ENCODE data around the gene BMPER.

Gene BMPER

GRCh38 chr7:33979807-33980355, 74.5 kb downstream of the BMPER start:
- H3K36me3 ChIP-seq = no peaks in the 10 kb centered on the region
- H3K27ac ChIP-seq = no peak overlapping the region
- no peaks in the 10 kb centered on the region for H3K27me3 ChIP-seq
- H3K4me1 ChIP-seq = no peaks in the 10 kb centered on the region
- no peak overlapping the region for H3K4me3 ChIP-seq
- no peak overlapping the region for H3K9ac ChIP-seq
- TF ChIP-seq Cebpa-rat (IDR thresholded peaks at IDR 0.05) = no peak
- no peaks in the 10 kb centered on the region for H4K20me1 ChIP-seq
- H3K9me3 ChIP-seq = no peaks in the 10 kb centered on the region
- no peak overlapping the region for H3K4me2 ChIP-seq

- Histone ChIP-seq H3K9me3 (no peaks in the 10 kb centered on the region), H3K4me3 (no peak overlapping the region), H3K4me2 (no peak overlapping the region), H3K9ac (no peak overlapping the region), H3K27me3 (no peaks in the 10 kb centered on the region), H3K4me1 (no peaks in the 10 kb centered on the region), H3K36me3 (no peaks in the 10 kb centered on the region), H4K20me1 (no peaks in the 10 kb centered on the region), H3K27ac (no peak overlapping the region)
- TF ChIP-seq Cebpa-rat (IDR thresholded peaks at IDR 0.05) = no peak
Measured at GRCh38 chr7:33981226-33981625, 75.9 kb downstream of the BMPER start.

DNA sequence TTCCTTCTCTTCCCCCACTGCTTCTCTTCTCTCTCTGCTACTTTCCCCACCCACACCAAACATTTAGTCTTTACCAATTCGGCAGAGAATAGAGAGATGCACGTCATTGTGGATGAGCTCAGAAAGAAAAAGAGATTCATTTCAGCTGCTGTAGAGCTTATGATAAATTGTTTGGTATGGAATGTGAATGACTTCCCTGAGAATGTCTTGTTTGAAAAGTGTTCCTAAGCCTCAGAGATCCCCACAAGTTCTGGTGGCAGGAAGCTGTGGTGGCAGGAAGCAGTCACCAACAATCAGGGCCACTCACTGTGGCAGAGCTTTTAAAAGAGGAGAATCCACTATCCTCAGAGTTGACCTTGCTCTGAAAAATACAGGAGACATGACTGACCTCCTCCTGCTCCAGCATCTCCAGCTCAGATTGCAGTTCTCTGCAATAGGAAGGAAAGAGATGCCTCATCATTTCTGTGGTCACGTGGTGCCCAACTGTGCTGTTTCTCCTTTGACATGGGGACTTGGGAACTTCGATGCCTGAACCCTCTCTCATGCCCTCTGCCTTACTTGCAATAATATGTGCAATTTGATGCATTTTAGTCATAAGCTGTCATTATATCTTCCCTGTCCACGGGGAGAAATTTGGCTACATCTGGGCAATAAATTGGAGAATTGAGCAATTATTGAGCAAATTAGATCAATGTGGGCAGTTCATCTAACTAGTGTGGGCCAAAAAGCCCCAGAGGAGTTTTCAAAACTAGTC, 76.5 kb downstream of the BMPER start:
- no peaks in the 10 kb centered on the region for H3K4me1 ChIP-seq
- no peak for TF ChIP-seq Cebpa-rat (IDR thresholded peaks at IDR 0.05)

DNA sequence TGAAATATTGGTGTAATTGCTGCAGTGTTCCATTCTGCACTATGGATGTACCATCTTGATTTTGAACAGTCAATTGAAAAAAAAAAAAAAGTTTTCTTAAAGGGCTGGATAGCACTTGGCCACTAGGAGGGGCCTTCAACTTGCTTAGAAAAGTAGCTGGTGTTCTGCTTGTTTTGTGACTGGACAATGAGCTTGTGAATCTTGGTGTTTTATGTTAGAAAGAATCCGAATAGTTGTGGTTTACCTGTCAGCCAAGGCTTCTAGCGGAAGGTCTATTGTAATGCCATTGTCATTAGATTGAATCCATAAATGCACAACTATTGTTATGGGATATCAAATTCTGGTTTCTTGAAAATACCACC, 77.1 kb downstream of the BMPER start:
- no peak for TF ChIP-seq Cebpa-rat (IDR thresholded peaks at IDR 0.05)

More for the DNA sequence above, 76.5 kb downstream of the BMPER start:
- Histone ChIP-seq H3K27me3 (no peaks in the 10 kb centered on the region), H3K9ac (no peak overlapping the region), H3K36me3 (no peaks in the 10 kb centered on the region), H3K9me3 (no peaks in the 10 kb centered on the region), H4K20me1 (no peaks in the 10 kb centered on the region), H3K27ac (no peak overlapping the region), H3K4me3 (no peak overlapping the region), H3K4me2 (no peak overlapping the region)

GRCh38 chr7:33986451-33986850, 81.1 kb downstream of the BMPER start:
- Histone ChIP-seq H3K9me3 (no peaks in the 10 kb centered on the region), H3K27ac (no peak overlapping the region), H3K27me3 (no peaks in the 10 kb centered on the region), H4K20me1 (no peaks in the 10 kb centered on the region), H3K4me3 (no peak overlapping the region), H3K36me3 (no peaks in the 10 kb centered on the region), H3K4me2 (no peak overlapping the region), H3K4me1 (no peaks in the 10 kb centered on the region), H3K9ac (no peak overlapping the region)
- TF ChIP-seq Cebpa-rat (IDR thresholded peaks at IDR 0.05) = no peak

More for the DNA sequence above, 77.1 kb downstream of the BMPER start:
- no peak overlapping the region for H3K4me2 ChIP-seq
- H3K36me3 ChIP-seq = no peaks in the 10 kb centered on the region
- no peaks in the 10 kb centered on the region for H4K20me1 ChIP-seq
- no peaks in the 10 kb centered on the region for H3K9me3 ChIP-seq
- H3K4me3 ChIP-seq = no peak overlapping the region
- H3K27ac ChIP-seq = no peak overlapping the region
- no peaks in the 10 kb centered on the region for H3K4me1 ChIP-seq
- H3K27me3 ChIP-seq = no peaks in the 10 kb centered on the region
- H3K9ac ChIP-seq = no peak overlapping the region

DNA sequence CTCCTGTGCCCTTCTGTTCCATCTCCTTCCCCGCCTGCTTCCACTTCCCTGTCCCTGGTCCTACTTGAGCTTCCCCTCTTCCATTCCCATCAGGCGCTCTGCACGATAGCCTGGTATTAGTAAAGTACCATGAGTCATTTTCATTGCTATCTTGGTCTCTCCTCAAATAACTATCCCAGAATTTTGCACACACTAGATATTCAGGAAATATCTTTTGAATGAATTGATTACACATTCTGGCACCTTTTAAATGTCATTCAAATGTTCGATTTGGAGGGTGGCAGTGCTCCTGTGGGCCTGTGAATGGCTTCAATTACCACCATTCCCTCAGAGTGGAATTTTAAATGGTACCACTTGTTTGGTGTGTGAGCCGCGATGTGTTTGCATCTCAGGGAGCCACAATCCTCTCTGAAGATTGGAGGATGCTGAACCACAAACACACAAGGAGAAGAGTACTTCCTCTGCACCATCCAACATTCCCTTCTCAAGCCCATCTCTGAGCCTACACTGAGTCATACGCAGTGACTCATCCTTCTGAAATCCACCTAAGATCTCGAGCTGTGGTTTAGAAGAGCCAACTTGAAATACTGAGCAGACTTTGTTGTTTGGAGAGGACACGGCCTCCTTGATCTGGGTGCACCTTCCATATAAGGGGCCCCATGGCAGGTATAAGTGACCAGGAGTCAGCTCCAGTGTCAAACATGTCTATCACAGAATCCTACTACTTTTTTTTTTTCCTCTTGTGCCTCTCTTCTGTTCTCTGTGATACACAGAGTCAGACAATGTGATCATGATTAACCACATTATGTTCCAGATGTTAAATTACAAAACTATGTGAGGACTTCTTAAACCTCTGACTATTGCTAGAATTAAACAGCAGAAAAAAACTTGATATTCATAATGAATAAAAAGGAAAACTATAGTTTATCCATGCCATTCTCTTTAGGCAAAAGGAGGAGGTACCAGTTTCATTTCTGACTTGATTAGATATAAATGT, 81.9 kb downstream of the BMPER start:
- no peaks in the 10 kb centered on the region for H3K9me3 ChIP-seq
- H3K27ac ChIP-seq = no peak overlapping the region
- no peak overlapping the region for H3K4me2 ChIP-seq
- TF ChIP-seq Cebpa-rat (IDR thresholded peaks at IDR 0.05) = no peak
- no peak overlapping the region for H3K4me3 ChIP-seq
- no peak overlapping the region for H3K9ac ChIP-seq
- no peaks in the 10 kb centered on the region for H3K27me3 ChIP-seq
- H3K36me3 ChIP-seq = no peaks in the 10 kb centered on the region
- H3K4me1 ChIP-seq = no peaks in the 10 kb centered on the region
- no peaks in the 10 kb centered on the region for H4K20me1 ChIP-seq

DNA sequence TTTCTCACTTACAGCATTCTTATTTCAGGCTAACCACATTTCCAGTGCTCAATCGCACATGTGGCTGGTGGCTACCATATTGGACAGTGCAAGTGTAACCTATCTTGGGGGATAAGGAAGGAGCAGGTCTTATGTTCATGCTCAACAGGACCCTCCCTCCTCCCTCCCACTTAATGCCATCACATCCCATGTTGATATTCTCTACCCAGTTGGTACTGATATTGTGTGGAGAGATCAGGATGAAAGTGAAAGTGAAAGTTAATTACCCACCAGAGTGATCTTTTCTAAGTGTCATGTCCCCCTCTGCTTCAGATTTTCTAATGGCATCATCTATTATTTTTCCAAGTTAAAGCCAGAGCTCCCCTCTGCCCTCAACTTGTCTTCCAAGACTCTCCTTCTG, 91.6 kb downstream of the BMPER start:
- no peak overlapping the region for H3K27ac ChIP-seq
- TF ChIP-seq Cebpa-rat (IDR thresholded peaks at IDR 0.05) = no peak
- H3K4me2 ChIP-seq = no peak overlapping the region
- H3K27me3 ChIP-seq = no peaks in the 10 kb centered on the region
- no peaks in the 10 kb centered on the region for H4K20me1 ChIP-seq
- H3K9ac ChIP-seq = no peak overlapping the region
- no peaks in the 10 kb centered on the region for H3K9me3 ChIP-seq
- no peaks in the 10 kb centered on the region for H3K36me3 ChIP-seq
- no peaks in the 10 kb centered on the region for H3K4me1 ChIP-seq
- no peak overlapping the region for H3K4me3 ChIP-seq

- TF ChIP-seq Cebpa-rat (IDR thresholded peaks at IDR 0.05) = no peak
Measured at GRCh38 chr7:33998476-33998875, 93.1 kb downstream of the BMPER start.

DNA sequence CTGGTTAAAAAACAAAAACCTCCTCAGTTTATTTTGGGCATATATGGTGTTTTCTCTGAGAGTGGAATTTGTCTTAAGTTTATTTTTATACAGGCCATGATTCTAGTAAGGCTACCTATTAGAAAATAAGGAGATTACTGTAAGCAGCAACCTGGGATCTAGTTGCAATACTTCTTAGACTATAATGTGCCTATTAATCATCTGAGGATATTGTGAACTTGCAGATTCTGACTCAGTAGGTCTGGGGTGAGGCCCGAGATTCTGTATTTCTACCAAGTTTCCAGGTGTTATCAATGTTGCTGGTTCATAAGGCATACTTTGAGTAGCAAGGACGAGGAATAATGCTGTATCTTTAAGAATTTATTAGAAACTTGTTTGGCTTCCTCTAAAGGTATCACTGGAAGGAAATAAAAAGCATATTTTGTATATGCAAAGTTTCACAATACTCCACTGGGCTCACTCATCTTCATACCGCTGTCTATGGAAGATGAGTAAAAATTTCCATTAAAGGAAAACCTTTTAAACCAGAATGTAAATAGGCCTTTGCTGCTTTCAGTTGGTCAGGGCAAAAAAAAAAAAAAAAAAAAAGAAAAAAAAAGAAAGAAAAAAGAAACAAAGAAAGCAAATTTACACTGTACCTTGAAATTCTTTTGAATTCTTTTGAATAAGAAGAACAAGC, 105.8 kb downstream of the BMPER start:
- Histone ChIP-seq H3K9ac (no peak overlapping the region), H3K27me3 (no peaks in the 10 kb centered on the region), H3K4me2 (no peak overlapping the region), H3K4me3 (no peak overlapping the region), H3K27ac (no peak overlapping the region), H4K20me1 (no peaks in the 10 kb centered on the region), H3K4me1 (no peaks in the 10 kb centered on the region), H3K9me3 (no peaks in the 10 kb centered on the region), H3K36me3 (no peaks in the 10 kb centered on the region)
- TF ChIP-seq Cebpa-rat (IDR thresholded peaks at IDR 0.05) = no peak

More at GRCh38 chr7:33998476-33998875, 93.1 kb downstream of the BMPER start:
- H3K4me2 ChIP-seq = no peak overlapping the region
- H3K9ac ChIP-seq = no peak overlapping the region
- no peak overlapping the region for H3K27ac ChIP-seq
- no peak overlapping the region for H3K4me3 ChIP-seq
- no peaks in the 10 kb centered on the region for H3K36me3 ChIP-seq
- H3K27me3 ChIP-seq = no peaks in the 10 kb centered on the region
- H4K20me1 ChIP-seq = no peaks in the 10 kb centered on the region
- H3K4me1 ChIP-seq = no peaks in the 10 kb centered on the region
- no peaks in the 10 kb centered on the region for H3K9me3 ChIP-seq
